HCT116 (cell line): ENCODE measurements around the gene USP26. TPM values are rescaled to one million over a fixed set of nuclear protein-coding genes. Genes with fewer than 3 reads are reported as not detected.

ENCODE experiments used
- ATAC-seq: fragments of 200-7000 bp; cut with Tn5 transposase; 2 replicates; pipeline ENCODE4 v1.9.1; 2020; ENCODE audit warnings: mild to moderate bottlenecking, moderate library complexity
- BruUV-seq: library from RNA; stranded (reverse); fragments of 400-500 nt; replicated peaks from 2 replicates; lab custom pipeline; 2021; lab: Mats Ljungman, UMichigan
- CTCF ChIA-PET: fragments of 300-600 bp; sonication (Branson Sonifier 250); formaldehyde crosslinking; loops from one replicate; lab custom pipeline; 2021; ENCODE audit warnings: antibody characterized with exemption; lab: Charles Lee
- POLR2A ChIA-PET: fragments of 300-600, 350-600 bp; sonication (Branson Sonifier 250); formaldehyde crosslinking; loops from one replicate; lab custom pipeline; 2021; ENCODE audit warnings: antibody characterized with exemption; lab: Charles Lee
- RAD21 ChIA-PET, 2 experiments: fragments of 300-600 bp; sonication (Branson Sonifier 250); formaldehyde crosslinking; loops; one replicate each; lab custom pipeline; 2023; ENCODE audit warnings: low total read pairs in 2 of 2; ENCODE audit not compliant: uncharacterized antibody in 2 of 2, unreplicated experiment in 2 of 2, low non-redundant PET in 1 of 2; lab: Charles Lee
- DNase-seq: peaks from one replicate; pipeline ENCODE4 v3.0.0-alpha.2; 2010; ENCODE audit warnings: low read depth, low spot score
- H2AFZ ChIP-seq: fragments of 200-600 bp; shearing (Covaris generic), sonication (generic); 2 replicates; pipeline ENCODE4 v1.6.1; 2017; ENCODE audit warnings: low read depth, mixed run types, mixed read lengths, antibody characterized with exemption, low read length; ENCODE audit not compliant: poor library complexity, severe bottlenecking
- H3K27ac ChIP-seq: 2 replicates; pipeline ENCODE4 v1.5.1; 2012; ENCODE audit warnings: low read depth, low read length
- H3K27me3 ChIP-seq: fragments of 200-600 bp; sonication (generic); 2 replicates; pipeline ENCODE4 v1.6.1; 2016; ENCODE audit warnings: mixed run types, low read length, mixed read lengths; ENCODE audit not compliant: insufficient read depth
- H3K36me3 ChIP-seq, 2 experiments: fragments of 200-500 bp in 1 of 2; fragments of 200-600 bp in 1 of 2; sonication (Bioruptor generic) in 1 of 2; sonication (generic) in 1 of 2; 2 replicates each; pipeline versions ENCODE4 v1.5.1 to v1.6.1; 2014 to 2016; ENCODE audit warnings: low read length in 2 of 2, inconsistent platforms in 1 of 2, mixed read lengths in 1 of 2, mixed run types in 1 of 2; ENCODE audit not compliant: insufficient read depth in 2 of 2, control insufficient read depth in 1 of 2
- H3K4me1 ChIP-seq, 2 experiments: fragments of 200-600 bp in 1 of 2; sonication (generic) in 1 of 2; 2 replicates each; pipeline versions ENCODE4 v1.5.1 to v1.6.1; 2012 to 2017; ENCODE audit warnings: low read length in 2 of 2, inconsistent platforms in 1 of 2, mild to moderate bottlenecking in 1 of 2, mixed read lengths in 1 of 2, mixed run types in 1 of 2, moderate library complexity in 1 of 2; ENCODE audit not compliant: insufficient read depth in 2 of 2, control insufficient read depth in 1 of 2
- H3K4me2 ChIP-seq: fragments of 200-600 bp; sonication (generic); 2 replicates; pipeline ENCODE4 v1.6.1; 2017; ENCODE audit warnings: mixed run types, low read length, mixed read lengths
- H3K4me3 ChIP-seq, 2 experiments: fragments of 200-600 bp in 1 of 2; sonication (generic) in 1 of 2; replicated peaks in 1 of 2; 2 replicates each; pipeline ENCODE4 v1.5.1; 2011 to 2016; ENCODE audit warnings: low read length in 2 of 2, control low read depth in 1 of 2, low read depth in 1 of 2, mild to moderate bottlenecking in 1 of 2, mixed read lengths in 1 of 2, mixed run types in 1 of 2
- H3K79me2 ChIP-seq: fragments of 200-600 bp; sonication (generic); 2 replicates; pipeline ENCODE4 v1.6.1; 2017; ENCODE audit warnings: mild to moderate bottlenecking, mixed run types, low read length, moderate library complexity, mixed read lengths; ENCODE audit not compliant: insufficient read depth
- H3K9ac ChIP-seq: fragments of 200-600 bp; sonication (generic); 2 replicates; pipeline ENCODE4 v1.6.1; 2016; ENCODE audit warnings: low read length, mixed read lengths
- H3K9me2 ChIP-seq: fragments of 200-600 bp; sonication (generic), shearing (Covaris generic); 2 replicates; pipeline ENCODE4 v1.6.1; 2017; ENCODE audit warnings: mixed run types, mild to moderate bottlenecking, moderate library complexity; ENCODE audit not compliant: insufficient read depth
- H3K9me3 ChIP-seq, 2 experiments: fragments of 200-500 bp in 1 of 2; fragments of 200-600 bp in 1 of 2; sonication (Bioruptor generic) in 1 of 2; sonication (generic) in 1 of 2; 2 replicates each; pipeline ENCODE4 v1.6.1; 2014 to 2017; ENCODE audit warnings: low read length in 2 of 2, mixed read lengths in 2 of 2, inconsistent platforms in 1 of 2, low read depth in 1 of 2, mild to moderate bottlenecking in 1 of 2, mixed run types in 1 of 2, moderate library complexity in 1 of 2; ENCODE audit not compliant: control insufficient read depth in 1 of 2, insufficient read depth in 1 of 2
- H4K20me1 ChIP-seq: fragments of 200-600 bp; sonication (generic), shearing (Covaris generic); 2 replicates; pipeline ENCODE4 v1.6.1; 2017; ENCODE audit warnings: mixed run types, mild to moderate bottlenecking, moderate library complexity; ENCODE audit not compliant: insufficient read depth
- CBX3 ChIP-seq: IDR thresholded peaks from 2 replicates; pipeline ENCODE4 v1.6.1; 2012; ENCODE audit warnings: low read depth
- CEBPB ChIP-seq: IDR thresholded peaks from 2 replicates; pipeline ENCODE4 v1.6.1; 2012; ENCODE audit warnings: low read depth
- CTCF ChIP-seq, 3 experiments: fragments of 200-600 bp in 1 of 3; sonication (generic) in 1 of 3; IDR thresholded peaks in 2 of 3; conservative IDR thresholded peaks in 1 of 3; 2 replicates each; pipeline ENCODE4 v1.5.1; 2012 to 2017; ENCODE audit warnings: low read depth in 2 of 3, low read length in 2 of 3, antibody characterized with exemption in 1 of 3, borderline replicate concordance in 1 of 3, control low read depth in 1 of 3, mild to moderate bottlenecking in 1 of 3, mixed read lengths in 1 of 3, mixed run types in 1 of 3, moderate library complexity in 1 of 3; ENCODE audit not compliant: insufficient read depth in 1 of 3
- ELF1 ChIP-seq: IDR thresholded peaks from 2 replicates; pipeline ENCODE4 v1.6.1; 2012; ENCODE audit warnings: low read depth, borderline replicate concordance
- MAX ChIP-seq: IDR thresholded peaks from 2 replicates; pipeline ENCODE4 v1.6.1; 2012
- REST ChIP-seq: IDR thresholded peaks from 2 replicates; pipeline ENCODE4 v1.6.1; 2012; ENCODE audit warnings: low read depth
- SIN3A ChIP-seq: IDR thresholded peaks from 2 replicates; pipeline ENCODE4 v1.6.1; 2012; ENCODE audit warnings: low read depth
- SP1 ChIP-seq: IDR thresholded peaks from 2 replicates; pipeline ENCODE4 v1.6.1; 2012; ENCODE audit warnings: low read depth
- intact Hi-C: fragments of 100-400 bp; cut with micrococcal nuclease; formaldehyde crosslinking; loops from 2 replicates; pipeline ENCODE4 v1.10.0; 2022
- total RNA-seq: library from RNA; stranded (reverse); gene quantifications from one replicate; pipeline ENCODE4 v1.2.1, GENCODE V29; 2021; ENCODE audit not compliant: unreplicated experiment

USP26 gene
- total RNA-seq, 1 experiment from 2014 or later: not detected

GRCh38 chrX:133089411-133089810, 7.5 kb downstream of the USP26 start:
- no peaks in the 10 kb centered on the region for H3K9me2 ChIP-seq
- no peak overlapping the region for H3K4me2 ChIP-seq
- no peaks in the 10 kb centered on the region for H4K20me1 ChIP-seq
- no TSS peak for BruUV-seq
- no peaks in the 10 kb centered on the region for H3K79me2 ChIP-seq
- no peaks in the 10 kb centered on the region for H3K9me3 ChIP-seq
- H3K27ac ChIP-seq: no peak overlapping the region
- H2AFZ ChIP-seq: no peak overlapping the region
- intact Hi-C loops: no loop called here
- ChIA-PET CTCF (no interaction called here), RAD21 (no interaction called here), POLR2A (no interaction called here)
- TF ChIP-seq SP1 (no peak), CBX3 (no peak), REST (no peak), CTCF (IDR thresholded peaks at IDR 0.05 in 2 of 3, conservative IDR thresholded peaks at IDR 0.05 in 1 of 3; ENCODE audit: borderline replicate concordance in 1 of 3, insufficient read depth in 1 of 3, low read depth in 2 of 3, low read length in 2 of 3) (no peak), ELF1 (no peak), CEBPB (no peak), MAX (no peak), SIN3A (no peak)
- H3K36me3 ChIP-seq: no peaks in the 10 kb centered on the region
- ATAC-seq (no peak), DNase-seq (no peak)
- H3K9ac ChIP-seq: no peak overlapping the region
- no peak overlapping the region for H3K4me3 ChIP-seq
- H3K4me1 ChIP-seq: no peaks in the 10 kb centered on the region
- no peaks in the 10 kb centered on the region for H3K27me3 ChIP-seq
